ENCODE measurements around the gene DESI1. TPM values are rescaled to one million over a fixed set of nuclear protein-coding genes. Genes with fewer than 3 reads are reported as not detected.

Gene DESI1
- total RNA-seq, 1 donor from 2014 or later = 26.1 TPM

DNA sequence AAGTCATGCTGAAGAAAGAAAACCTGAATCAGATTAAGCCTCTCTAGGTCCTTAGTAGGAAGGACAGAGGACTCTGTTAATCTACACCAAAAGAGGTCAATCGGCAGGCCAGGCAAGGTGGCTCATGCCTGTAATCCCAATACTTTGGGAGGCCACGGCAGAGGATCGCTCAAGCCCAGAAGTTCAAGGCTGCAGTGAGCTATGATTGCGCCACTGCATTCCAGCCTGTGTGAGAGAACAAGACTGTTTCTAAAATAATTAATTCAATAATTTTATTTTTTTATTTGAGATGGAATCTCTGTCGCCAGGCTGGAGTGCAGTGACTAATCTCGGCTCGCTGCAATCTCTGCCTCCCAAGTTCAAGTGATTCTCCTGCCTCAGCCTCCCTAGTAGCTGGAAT lies 4.7 kb upstream of the DESI1 start:
- Histone ChIP-seq H3K27me3 (ENCODE audit: low read depth) (no peaks in the 10 kb centered on the region), H3K9me3 (no peaks in the 10 kb centered on the region), H3K4me1 (peaks cover 17% of the 10 kb centered on the region), H3K4me3 (no peak overlapping the region), H3K36me3 (peaks cover 85% of the 10 kb centered on the region), H3K27ac (no peak overlapping the region)
- TF ChIP-seq, protein P1, sequence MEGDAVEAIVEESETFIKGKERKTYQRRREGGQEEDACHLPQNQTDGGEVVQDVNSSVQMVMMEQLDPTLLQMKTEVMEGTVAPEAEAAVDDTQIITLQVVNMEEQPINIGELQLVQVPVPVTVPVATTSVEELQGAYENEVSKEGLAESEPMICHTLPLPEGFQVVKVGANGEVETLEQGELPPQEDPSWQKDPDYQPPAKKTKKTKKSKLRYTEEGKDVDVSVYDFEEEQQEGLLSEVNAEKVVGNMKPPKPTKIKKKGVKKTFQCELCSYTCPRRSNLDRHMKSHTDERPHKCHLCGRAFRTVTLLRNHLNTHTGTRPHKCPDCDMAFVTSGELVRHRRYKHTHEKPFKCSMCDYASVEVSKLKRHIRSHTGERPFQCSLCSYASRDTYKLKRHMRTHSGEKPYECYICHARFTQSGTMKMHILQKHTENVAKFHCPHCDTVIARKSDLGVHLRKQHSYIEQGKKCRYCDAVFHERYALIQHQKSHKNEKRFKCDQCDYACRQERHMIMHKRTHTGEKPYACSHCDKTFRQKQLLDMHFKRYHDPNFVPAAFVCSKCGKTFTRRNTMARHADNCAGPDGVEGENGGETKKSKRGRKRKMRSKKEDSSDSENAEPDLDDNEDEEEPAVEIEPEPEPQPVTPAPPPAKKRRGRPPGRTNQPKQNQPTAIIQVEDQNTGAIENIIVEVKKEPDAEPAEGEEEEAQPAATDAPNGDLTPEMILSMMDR (IDR thresholded peaks at IDR 0.05) = no peak
- DNase-seq = no peak
- ATAC-seq = no peak
- intact Hi-C loops (cut with DNase I) = no loop called here

DNA sequence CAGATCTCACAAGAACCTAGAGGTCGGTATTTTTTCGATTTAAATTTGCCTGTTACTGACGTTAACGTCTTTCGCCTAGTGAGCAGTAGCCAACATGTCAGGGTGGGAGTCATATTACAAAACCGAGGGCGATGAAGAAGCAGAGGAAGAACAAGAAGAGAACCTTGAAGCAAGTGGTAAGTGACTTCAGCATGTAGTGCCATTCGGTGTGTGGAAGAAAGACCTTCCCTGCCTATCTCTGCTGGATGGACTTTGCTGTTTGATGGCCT lies 1.0 kb upstream of the DESI1 start:
- intact Hi-C loops (cut with DNase I) = no loop called here
- H3K27ac ChIP-seq = peak overlapping the region; percentile 91
- no peaks in the 10 kb centered on the region for H3K9me3 ChIP-seq
- peaks cover 46% of the 10 kb centered on the region for H3K4me1 ChIP-seq
- peak overlapping the region; percentile 80 for H3K4me3 ChIP-seq
- TF ChIP-seq, protein P1 (IDR thresholded peaks at IDR 0.05) = no peak
- no peak for ATAC-seq
- no peaks in the 10 kb centered on the region for H3K27me3 ChIP-seq (ENCODE audit: low read depth)
- no peak for DNase-seq
- H3K36me3 ChIP-seq = peaks cover 48% of the 10 kb centered on the region

DNA sequence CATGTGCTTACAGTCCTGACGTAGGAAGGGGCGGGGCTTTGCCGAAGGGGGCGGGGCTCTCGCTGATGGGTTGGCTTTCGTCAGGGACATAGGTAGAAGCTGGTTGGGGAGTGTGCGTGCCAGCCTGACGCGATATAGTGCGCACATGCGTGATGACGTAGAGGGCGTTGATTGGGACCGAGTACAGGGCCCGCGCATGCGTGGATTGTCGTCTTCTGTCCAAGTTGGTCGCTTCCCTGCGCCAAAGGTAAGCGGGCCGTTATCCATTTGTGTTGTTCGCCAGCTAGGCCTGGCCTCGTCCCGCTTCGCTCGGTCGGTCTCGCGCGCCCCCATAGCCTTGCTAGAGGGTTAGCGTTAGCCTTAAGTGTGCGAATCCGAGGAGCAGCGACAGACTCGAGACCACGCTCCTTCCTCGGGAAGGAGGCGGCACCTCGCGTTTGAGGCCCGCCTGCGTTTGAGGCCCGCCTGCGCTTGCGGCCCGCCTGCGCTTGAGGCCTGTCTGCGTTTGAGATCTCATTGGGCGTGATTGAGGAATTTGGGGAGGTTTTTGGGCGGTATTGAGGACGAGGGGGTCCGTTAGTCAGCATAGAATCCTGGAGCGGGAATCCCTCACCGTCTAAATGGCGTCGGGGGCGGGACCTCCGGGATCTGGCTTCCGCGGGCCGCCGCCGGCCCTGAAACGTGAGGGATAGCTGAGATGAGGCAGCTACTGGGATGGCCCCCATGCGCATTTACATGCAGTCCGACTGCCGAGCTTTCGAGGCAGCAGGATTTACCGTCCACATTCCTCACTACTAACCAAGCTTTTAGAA lies 462 bp upstream of the DESI1 start, which contains the start of gene XRCC6:
XRCC6 (plus strand) TSS at position 197 of the 812 bp plus-strand sequence. CDS start 710 bp downstream, outside the sequence.
- Histone ChIP-seq H3K27me3 (ENCODE audit: low read depth) (no peaks in the 10 kb centered on the region), H3K36me3 (peaks cover 42% of the 10 kb centered on the region), H3K4me1 (peaks cover 46% of the 10 kb centered on the region), H3K27ac (peak within 1 kb of the TSS; percentile 91), H3K9me3 (no peaks in the 10 kb centered on the region), H3K4me3 (peak within 1 kb of the TSS; percentile 80)
- intact Hi-C loops (cut with DNase I) = no loop called here
- peak; percentile 100 for DNase-seq
- TF ChIP-seq, protein P1 (IDR thresholded peaks at IDR 0.05) = no peak
- ATAC-seq = peak; percentile 95 to 98

DNA sequence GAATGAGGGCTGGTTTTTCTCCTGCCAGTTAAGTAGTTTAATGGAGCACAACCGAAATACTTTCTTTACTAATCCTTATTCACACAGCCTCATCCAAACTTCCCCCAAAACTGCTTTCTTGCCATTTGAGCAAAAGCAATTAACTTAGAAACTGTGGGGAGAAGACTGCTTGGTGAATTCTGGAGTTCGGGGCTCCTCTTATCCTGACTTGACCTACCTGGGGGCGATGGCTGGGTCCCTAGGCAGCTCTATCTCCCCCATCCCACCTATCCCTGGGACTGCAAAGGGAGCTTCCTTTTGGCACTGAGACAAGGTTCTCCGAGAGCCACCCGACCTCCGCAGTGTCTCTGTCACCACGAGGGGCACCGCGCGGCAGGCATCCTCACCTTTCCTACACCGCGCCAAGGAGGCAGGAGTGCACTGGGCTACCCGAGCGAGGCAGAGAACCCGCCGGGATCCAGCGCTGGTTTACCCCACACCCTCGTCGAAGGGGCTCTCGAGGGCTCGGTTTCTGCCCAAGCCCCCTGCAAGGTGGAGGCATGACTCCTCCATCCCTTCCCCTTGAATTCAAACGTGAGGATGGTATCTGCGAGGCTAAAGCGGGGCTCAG lies 759 bp downstream of the DESI1 start:
- intact Hi-C loops (cut with DNase I) = no loop called here
- ATAC-seq = peak; percentile 56 to 60
- H3K36me3 ChIP-seq = peaks cover 30% of the 10 kb centered on the region
- TF ChIP-seq, protein P1 (IDR thresholded peaks at IDR 0.05) = no peak
- DNase-seq = peak; percentile 67
- H3K4me1 ChIP-seq = peaks cover 46% of the 10 kb centered on the region
- H3K4me3 ChIP-seq = peak overlapping the region; percentile 80
- peak overlapping the region; percentile 91 for H3K27ac ChIP-seq
- H3K9me3 ChIP-seq = no peaks in the 10 kb centered on the region
- H3K27me3 ChIP-seq (ENCODE audit: low read depth) = no peaks in the 10 kb centered on the region

DNA sequence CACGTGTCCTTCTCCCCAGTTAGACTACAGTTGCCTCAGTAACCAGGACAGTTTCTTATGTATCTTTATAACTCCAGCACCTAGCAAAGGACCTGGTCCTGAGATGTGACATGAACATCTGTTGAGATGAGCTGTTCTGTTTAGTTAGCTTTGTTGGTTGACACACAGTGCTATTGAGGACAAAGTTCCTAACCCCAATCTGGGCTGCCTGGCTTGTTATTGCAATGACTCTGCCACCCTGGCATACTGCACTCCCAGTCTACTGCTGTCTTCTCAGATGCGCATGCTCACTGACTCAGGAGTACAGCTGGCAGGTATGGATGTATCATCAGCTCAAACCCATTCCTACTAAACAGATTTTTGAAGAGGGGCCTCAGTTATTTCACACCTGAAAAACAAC lies 7.4 kb downstream of the DESI1 start:
- H3K27ac ChIP-seq = no peak overlapping the region
- no peaks in the 10 kb centered on the region for H3K36me3 ChIP-seq
- H3K4me1 ChIP-seq = peaks cover 10% of the 10 kb centered on the region
- no peaks in the 10 kb centered on the region for H3K9me3 ChIP-seq
- H3K4me3 ChIP-seq = no peak overlapping the region
- TF ChIP-seq, protein P1 (IDR thresholded peaks at IDR 0.05) = no peak
- H3K27me3 ChIP-seq (ENCODE audit: low read depth) = no peaks in the 10 kb centered on the region
- DNase-seq (no peak), ATAC-seq (no peak)
- intact Hi-C loops (cut with DNase I) = no loop called here
